Gastroesophageal sphincter (tissue), 3 donors: ENCODE measurements around the gene WDR53.

Experiments
- EP300 ChIP-seq: sonication (generic); formaldehyde crosslinking; IDR thresholded peaks from one replicate; pipeline ENCODE4 v1.6.1; 2017; ENCODE audit warnings: antibody characterized with exemption, mild to moderate bottlenecking
- POLR2A ChIP-seq, 2 donors: fragments of 450-650 bp; IDR thresholded peaks; one replicate each; pipeline ENCODE4 v1.6.1; 2017; ENCODE audit warnings: antibody characterized with exemption in 2 of 2, mild to moderate bottlenecking in 2 of 2, moderate library complexity in 1 of 2
- POLR2AphosphoS5 ChIP-seq: sonication (generic); formaldehyde crosslinking; IDR thresholded peaks from one replicate; pipeline ENCODE4 v1.6.1; 2017; ENCODE audit warnings: antibody characterized with exemption
- TF ChIP-seq, protein P1 (sequence below), 4 experiments: fragments of 200-600 bp in 2 of 4; fragments of 450-650 bp in 2 of 4; sonication (generic) in 1 of 4; IDR thresholded peaks; one replicate each; pipeline ENCODE4 v1.5.1; 2017 to 2019; ENCODE audit warnings: antibody characterized with exemption in 4 of 4, mild to moderate bottlenecking in 2 of 4, moderate library complexity in 2 of 4

DNA sequence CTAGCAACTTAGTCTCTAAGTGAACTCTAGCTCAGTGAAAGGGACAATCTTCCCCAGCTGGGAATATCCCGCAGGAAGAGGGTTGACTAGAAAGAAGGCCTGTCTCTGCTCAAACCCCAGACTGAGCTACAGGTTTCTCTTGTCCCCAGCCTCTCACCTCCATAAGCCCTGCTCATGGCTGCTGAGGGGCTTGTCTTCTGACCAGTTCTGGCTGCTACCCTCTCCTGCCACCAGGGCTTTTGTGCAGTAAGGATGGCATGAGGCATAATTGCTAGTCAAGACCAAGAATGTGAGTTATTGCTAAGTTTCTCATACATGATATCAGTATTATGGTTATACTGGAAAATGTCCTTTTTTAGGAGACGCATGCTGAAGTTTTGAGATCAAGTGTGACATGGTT lies 21.3 kb downstream of the WDR53 start:
- TF ChIP-seq, protein P1, sequence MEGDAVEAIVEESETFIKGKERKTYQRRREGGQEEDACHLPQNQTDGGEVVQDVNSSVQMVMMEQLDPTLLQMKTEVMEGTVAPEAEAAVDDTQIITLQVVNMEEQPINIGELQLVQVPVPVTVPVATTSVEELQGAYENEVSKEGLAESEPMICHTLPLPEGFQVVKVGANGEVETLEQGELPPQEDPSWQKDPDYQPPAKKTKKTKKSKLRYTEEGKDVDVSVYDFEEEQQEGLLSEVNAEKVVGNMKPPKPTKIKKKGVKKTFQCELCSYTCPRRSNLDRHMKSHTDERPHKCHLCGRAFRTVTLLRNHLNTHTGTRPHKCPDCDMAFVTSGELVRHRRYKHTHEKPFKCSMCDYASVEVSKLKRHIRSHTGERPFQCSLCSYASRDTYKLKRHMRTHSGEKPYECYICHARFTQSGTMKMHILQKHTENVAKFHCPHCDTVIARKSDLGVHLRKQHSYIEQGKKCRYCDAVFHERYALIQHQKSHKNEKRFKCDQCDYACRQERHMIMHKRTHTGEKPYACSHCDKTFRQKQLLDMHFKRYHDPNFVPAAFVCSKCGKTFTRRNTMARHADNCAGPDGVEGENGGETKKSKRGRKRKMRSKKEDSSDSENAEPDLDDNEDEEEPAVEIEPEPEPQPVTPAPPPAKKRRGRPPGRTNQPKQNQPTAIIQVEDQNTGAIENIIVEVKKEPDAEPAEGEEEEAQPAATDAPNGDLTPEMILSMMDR (IDR thresholded peaks at IDR 0.05), result no peak
- TF ChIP-seq POLR2AphosphoS5 (no peak), POLR2A (IDR thresholded peaks at IDR 0.05) (no peak), EP300 (no peak)
